ENCODE measurements around the gene NFE2L3.

DNA sequence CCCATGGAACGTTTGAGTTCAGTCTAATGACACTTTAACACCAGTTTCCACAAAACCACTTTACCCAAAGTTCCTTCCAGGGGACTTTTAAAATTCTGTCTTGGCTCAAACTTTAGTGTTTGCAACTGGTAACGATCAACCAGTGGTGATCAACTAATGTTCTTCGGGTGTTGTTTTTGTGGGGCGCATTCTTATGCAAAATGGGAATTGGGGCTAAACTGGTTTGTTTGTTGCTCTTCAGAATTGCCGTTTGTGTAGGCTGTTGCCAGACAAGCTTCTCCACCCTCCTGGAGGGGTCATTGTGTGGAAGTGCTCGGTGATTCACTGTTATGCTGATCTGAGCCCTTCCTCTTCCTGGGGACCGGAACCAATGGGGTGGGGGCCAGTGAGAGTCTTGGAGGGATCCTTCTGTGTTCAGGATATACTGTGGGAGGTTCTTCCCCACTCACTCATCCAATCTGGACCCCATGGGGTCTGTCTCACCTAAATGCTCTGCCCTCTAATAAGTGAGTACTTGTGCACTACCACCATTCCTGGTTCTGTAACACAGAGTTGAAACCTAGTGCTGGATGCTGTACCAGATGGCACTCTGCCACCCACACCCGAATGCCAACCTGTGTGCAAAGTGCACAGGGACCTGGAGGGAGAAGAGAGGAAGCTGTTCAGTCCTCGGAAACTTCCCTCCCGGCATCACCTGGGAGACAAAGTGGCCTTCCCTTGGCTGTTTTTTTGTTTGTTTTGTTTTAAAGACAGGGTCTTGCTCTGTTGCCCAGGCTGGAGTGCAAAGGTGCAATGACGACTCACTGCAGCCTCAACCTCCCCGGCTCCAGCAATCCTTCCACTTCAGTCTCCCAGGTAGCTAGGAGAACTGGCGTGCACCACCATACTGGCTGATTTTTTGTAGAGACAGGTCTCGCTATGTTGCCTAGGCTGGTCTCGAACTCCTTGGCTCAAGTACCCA is 2.1 kb downstream of the NFE2L3 start:
- TF ChIP-seq, protein P1, sequence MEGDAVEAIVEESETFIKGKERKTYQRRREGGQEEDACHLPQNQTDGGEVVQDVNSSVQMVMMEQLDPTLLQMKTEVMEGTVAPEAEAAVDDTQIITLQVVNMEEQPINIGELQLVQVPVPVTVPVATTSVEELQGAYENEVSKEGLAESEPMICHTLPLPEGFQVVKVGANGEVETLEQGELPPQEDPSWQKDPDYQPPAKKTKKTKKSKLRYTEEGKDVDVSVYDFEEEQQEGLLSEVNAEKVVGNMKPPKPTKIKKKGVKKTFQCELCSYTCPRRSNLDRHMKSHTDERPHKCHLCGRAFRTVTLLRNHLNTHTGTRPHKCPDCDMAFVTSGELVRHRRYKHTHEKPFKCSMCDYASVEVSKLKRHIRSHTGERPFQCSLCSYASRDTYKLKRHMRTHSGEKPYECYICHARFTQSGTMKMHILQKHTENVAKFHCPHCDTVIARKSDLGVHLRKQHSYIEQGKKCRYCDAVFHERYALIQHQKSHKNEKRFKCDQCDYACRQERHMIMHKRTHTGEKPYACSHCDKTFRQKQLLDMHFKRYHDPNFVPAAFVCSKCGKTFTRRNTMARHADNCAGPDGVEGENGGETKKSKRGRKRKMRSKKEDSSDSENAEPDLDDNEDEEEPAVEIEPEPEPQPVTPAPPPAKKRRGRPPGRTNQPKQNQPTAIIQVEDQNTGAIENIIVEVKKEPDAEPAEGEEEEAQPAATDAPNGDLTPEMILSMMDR (IDR thresholded peaks at IDR 0.05; ENCODE audit: low read length): no peak
- no peak for TF ChIP-seq EZH2 (IDR thresholded peaks at IDR 0.05; ENCODE audit: borderline replicate concordance, low read length)
